A172 (cell line): ENCODE measurements around the gene CABYR. TPM values are rescaled to one million over a fixed set of nuclear protein-coding genes. Genes with fewer than 3 reads are reported as not detected.

Source experiments
- DNase-seq: peaks from one replicate; pipeline ENCODE4 v3.0.0-alpha.2; 2015; ENCODE audit warnings: low spot score
- total RNA-seq: library from RNA; depleted of rRNA; stranded (reverse); fragments of >200 nt; shearing (Covaris generic); gene quantifications from 2 replicates; pipeline ENCODE4 v1.2.3, GENCODE V29; 2014; rRNA removed

Gene CABYR, protein sequence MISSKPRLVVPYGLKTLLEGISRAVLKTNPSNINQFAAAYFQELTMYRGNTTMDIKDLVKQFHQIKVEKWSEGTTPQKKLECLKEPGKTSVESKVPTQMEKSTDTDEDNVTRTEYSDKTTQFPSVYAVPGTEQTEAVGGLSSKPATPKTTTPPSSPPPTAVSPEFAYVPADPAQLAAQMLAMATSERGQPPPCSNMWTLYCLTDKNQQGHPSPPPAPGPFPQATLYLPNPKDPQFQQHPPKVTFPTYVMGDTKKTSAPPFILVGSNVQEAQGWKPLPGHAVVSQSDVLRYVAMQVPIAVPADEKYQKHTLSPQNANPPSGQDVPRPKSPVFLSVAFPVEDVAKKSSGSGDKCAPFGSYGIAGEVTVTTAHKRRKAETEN
- 16.3 and 24.6 TPM in 2 replicates for total RNA-seq

DNA sequence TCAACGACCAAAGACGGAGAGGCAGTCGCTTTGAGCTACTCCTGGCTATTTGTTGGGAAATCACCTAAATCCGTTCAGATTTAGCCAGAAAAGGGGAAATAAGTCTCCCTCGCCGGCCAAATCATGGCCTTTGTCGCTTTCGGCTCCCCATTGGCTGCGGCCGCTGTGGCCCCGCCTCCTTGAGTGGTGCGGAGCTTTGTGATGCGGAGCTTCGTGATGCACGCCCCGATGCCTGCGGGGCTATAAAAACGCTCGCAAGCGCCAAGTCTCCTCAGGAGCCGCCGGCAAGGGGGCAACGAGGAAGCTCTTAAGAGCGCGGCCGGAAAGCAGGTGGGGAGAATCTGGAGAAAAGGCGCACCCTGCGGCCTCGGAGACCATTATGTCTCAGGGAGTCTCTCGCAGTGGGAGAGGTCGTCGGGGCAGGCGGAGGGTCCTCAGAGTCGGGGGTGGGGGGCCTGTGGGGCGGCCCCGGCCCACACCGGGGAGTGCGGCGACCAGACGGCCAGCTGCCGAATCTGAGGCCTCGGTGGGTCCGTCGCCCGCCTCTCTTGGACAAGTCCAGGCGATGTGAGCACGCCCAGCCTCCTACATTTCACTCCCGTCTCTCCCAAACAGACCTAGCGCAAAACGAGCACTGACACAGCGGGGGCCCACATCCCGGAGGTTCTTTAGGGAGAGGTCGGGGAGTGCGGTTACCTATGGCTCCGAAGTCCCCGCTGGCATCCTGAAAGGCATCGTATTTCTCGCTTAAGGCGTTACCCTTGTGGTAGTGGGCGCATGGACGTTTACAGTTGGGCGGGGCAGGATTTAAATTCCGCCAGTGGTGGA, at the start of gene CABYR:
TSS of gene CABYR (plus strand) at position 274 of the 828 bp plus-strand sequence. CDS start 4,053 bp downstream, outside the sequence.
- DNase-seq, result peak; percentile 86

DNA sequence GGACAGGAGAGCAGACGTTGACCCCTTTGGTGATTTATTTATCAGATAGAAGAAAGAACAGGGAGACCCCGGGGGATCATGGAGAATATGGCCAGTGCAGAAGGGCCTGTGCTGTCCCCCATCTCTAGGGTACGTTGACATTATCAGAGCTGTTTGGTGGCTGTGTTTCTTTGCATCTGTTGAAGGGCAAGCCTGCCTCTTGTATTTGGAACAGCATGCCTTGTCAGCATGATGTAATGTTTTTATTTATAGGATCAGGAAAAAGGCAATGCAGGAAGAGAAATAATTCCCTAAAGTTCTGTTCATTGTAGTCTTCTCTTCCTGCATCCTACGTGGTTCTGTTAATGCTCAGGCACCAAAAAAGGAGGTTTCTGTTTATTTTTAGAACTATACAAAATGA, 49.8 kb upstream of the CABYR start:
- no peak for DNase-seq

DNA sequence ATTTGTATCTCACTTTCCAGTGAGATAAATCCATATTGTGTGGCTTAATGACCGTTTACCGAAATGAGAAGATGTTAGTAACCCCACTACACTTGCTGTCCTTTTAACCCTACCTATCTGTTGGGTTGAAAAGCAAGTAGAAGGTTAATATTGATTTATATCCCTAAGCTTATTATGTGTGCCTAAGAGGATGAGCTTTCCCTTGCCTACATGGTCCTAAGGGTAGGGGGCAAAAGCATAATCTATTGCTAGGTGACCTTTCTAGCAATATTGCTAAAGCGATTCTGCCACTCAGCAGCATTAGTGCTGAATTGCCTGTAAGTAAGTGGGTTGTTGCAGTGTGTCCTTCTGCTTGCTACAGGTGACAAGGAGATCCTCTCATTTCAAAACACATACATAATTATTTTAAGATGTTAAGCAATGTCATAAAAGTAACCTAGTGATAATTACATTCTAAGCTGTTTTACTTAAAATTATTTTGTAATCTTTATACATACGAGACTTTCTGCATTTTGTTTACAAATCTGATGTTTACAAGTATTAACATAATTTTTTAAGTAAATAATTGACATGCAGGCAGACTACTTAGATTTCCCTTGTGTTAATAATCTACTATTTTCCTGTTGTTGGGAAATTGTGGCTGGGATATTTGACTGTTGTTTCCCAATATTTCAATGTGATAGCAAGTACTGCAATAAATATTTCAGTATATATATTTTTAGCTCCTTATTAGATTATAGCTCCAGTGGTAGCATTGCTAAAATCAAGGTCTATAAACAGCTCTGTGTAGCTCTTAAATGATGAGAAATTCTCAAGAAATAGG, 49.1 kb upstream of the CABYR start:
- DNase-seq, result no peak

DNA sequence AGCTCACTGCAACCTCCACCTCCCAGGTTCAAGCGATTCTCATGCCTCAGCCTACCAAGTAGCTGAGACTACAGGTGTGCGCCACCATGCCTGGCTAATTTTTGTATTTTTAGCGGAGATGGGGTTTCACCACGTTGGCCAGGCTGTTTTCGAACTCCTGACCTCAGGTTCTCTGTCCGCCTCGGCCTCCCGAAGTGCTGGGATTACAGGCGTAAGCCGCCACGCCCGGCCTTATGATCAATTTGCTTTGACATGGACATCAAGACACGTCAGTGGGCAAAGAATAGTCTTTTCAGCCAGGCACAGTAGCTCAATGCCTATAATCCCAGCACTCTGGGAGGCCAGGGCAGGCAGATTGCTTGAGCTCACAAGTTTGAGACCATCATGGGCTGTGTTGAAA, 48.0 kb upstream of the CABYR start:
- no peak for DNase-seq

DNA sequence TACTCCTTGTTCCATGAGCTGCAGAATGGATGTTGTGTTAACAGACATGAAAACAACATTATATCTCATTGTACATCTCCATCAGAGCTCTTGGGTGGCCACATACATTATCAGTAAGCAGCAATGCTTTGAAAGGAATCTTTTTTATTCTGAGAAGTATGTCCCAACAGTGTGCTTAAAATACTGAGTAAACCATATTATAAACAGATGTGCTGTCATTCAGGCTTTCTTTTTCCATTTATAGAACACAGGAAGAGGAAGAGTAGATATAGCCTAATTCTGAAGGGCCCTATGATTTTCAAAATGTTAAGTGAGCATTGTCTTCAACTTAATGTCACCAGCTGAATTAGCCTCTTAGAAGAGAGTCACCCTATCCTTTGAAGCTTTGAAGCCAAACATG, 44.3 kb upstream of the CABYR start:
- no peak for DNase-seq

DNA sequence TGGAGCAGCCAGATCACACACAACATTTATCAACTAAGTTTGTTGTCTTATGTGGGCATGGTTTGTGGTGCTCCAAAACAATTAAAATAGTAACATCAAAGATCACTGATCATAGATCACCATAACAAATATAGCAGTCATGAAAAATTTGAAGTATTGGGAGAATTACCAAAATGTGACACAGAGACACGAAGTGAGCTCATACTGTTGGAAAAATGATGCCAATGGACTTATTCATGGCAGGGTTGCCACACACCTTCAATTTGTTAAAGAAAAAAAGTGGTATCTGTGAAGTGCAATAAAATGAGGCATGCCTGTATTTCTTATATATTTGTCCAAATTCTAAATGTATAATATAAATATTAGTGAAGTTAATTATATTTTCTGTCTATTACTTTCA, 42.9 kb upstream of the CABYR start:
- no peak for DNase-seq

DNA sequence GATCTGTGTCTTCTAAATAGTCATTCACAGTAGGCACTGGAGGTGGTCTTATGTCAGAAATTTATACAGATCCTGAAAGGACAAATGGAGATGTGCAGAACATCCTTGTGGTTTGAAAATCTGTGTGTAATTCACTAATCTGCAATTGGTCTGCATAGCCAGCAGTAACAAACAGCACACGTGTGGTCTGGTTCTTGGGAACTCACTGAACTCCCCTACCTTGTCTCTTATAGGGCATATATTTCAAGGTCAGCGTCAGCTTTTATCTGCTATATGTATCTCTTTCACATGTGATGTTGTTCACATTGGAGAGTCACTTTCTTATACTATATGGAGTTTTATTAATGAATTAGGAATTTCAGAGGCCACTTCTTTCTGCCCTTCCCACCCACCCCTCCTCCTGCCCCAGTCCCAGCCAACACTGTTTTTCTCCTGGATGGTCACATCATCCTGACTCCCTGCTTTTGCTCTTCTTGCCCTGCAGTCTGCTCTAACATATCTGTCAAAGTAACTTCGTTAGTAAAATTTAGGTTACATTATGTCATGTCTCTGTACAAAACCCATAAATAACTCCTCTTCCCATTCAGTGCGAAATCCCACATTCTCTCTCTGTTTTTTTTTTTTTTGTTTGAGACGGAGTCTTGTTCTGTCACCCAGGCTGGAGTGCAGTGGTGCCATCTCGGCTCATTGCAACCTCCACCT, 35.4 kb upstream of the CABYR start:
- no peak for DNase-seq

DNA sequence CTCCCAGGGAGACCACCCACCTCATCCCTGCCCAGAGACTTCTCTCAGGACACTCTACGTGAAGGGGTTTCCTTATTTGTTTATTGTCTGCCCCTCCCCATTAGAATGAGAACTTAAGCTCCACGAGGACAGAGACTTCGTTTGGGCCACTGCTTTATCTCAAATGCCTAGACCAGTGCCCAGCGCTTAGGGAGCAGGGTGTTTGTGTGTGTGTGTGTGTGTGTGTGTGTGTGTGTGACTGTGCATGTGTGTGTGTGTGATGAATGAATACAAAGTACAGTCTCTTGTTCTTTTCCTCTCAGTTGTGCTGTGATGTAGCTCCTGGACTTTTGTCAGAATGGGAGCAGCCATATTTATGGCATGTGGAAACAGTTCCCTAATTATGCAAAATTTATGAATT, 34.4 kb upstream of the CABYR start:
- DNase-seq, result no peak

DNA sequence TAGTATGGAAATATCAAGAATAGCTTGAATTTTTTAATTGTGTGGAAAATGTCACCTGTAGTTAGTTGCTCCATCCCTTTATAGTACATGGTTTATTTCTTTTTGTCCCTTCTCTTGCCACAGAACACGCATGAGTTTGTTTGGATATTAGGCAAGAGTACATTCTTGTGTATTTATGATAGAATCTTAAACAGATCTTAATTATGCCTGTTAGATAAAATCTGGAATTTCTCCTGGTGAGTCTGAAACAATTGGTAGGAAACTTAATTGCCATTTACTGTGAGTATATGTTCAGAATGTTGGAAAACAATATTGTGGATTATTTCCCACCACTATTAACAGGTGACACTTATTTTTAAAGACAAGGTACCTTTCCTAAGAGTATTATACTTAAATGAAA, 30.2 kb upstream of the CABYR start:
- no peak for DNase-seq

DNA sequence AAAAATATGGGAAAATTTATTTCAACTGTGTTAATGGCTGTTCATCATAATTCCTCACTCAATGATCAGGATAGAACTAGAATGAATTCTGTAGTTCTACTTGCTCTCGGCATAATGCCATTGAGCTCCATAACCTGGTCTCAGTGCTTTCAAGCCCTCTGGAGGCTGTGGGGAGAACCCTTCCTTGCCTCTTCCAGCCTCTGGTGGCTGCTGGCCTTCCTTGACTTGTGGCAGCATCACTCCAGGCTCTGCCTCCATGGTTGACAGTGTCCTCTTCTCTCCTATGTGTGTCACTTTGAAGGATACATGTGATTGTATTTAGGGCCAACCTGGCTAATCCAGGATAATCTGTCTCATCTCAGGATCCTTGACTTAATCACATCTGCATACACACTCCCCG, 26.9 kb upstream of the CABYR start:
- DNase-seq, result no peak

DNA sequence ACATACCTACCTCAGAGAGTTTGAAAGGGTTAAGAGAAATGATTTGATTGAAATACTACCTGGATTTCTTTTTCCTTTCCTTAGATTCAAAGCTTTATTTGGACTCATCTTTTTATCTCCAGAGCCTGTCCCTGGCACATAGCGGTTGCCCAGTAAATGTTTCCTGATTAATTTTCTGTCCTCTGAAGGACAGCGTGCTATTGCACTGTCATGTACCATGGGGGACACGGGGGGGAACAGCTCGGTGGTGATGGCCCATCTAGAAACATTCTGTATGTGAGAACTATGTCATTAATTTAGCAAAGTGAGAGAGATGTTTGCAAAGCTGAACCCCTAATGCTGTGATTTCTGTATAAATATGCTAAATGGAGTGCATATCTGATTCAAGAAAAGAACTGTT, 26.4 kb upstream of the CABYR start:
- DNase-seq, result no peak

DNA sequence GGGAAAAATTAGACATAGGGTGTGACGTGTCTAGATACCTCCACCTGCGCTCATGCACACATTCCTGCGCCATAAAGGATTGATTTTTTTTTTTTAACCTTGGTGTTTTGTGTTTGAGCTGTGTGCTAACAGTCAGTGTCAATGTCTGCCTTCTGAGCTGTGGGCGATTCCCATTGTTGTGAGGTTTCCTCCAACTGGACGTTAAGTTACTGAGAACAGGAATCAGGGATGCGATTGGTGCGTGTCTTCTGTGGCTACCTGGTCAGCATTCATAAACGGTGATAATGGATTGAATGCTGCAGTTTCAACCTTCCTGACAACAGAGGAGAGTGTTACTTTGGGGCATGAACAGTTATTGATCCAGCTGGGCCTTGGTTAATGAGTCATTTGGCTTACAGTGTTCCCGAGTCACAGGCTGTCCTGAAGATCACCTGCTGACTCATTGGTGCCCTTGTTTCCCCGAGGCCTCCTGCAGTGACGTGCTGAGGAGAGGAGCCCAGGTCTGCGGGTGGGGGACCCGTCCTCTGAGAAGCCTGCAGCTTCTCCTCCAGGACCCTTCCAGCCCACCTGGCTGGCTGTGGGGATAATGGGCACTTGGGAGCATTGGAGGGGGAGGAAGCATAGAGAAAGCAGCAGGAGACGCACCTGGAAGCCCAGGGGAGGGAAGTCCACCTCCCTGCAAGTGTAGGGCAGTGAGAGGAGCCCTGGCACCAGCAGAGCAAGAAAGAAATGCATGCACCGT, 25.8 kb upstream of the CABYR start:
- DNase-seq, result peak; percentile 48

DNA sequence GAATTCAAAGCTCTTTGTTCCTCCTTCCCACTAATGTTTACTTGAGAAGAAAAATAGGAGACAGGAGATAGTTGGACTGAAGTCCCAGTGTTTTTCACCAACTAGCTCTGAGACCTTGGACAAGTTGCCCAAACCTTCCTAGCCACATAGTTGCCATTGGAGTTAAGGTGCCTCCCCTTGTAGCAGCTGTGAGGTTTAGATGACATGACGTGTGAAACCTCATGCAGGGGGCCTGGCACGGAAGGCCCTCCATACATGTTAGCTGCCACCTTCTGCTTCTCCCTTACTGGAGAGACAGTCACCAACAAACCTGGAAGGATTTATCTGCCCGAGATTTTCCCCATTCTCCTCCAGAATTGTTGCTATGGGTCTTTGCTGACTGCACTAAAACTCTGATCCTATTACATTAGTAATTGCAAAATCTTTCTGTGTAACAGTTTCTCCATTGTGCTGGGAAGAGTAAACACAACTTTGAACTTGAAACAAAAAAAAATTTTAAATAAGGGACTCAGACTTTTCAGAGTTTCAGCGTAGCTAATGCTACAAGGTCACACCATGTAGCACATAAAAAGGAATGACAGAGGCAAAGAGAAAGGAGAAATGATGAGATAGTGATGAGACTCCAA, 23.8 kb upstream of the CABYR start:
- DNase-seq, result no peak

DNA sequence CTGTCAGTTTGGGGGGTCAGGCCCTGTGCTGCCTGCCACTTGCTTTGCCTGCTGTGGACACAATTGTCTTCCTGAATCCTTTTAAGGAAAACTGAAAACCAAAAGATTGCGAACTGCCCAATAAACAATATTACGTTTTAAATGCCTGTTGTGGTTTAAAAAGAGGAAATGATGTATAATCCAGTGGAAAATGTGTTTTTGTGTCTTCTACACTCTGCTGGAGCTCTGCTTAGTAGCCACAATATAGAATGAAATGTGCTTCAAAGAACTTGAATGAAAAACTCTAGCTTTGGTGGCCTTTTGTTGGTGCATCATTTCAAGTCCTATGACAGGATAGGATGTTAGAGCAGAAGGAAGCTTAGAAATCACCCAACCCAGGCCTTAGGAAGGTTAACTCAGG, 23.2 kb upstream of the CABYR start:
- no peak for DNase-seq

DNA sequence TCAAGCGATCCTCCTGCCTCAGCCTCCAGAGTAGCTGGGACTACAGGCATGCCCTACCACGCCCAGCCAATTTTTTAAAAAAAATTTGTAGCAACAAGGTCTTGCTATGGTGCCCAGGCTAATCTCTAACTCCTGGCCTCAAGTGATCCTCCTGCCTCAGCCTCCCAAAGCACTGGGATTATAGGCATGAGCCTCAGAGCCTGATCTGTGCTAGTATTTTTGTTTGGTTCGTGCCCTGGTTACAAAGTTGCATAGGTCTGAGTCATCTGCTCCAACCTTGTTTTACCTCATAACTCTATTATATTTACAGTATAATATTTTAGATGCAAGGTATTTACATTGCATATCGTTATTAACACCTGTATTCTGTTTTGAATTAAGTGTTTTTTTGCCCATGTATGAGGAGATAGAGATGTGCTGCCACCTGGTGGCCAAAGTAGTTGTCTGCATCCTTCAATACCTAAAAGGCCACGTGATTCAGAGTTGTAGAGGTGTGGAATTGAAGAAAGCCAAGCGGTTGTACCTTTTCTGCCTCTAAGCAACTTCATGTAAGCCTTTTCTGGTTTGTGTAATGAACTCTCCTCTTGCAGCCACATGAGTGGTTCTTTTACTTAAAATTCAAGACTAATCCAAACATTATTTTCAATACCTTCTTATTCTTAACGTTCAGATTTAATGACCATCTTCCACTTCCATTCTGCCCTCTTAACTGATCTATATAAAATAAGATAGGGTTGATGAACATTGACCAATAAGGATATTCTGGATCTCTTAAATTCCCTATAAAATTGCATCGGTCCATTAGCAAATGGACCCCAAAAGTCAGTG, 19.9 kb upstream of the CABYR start:
- DNase-seq, result peak; percentile 72

DNA sequence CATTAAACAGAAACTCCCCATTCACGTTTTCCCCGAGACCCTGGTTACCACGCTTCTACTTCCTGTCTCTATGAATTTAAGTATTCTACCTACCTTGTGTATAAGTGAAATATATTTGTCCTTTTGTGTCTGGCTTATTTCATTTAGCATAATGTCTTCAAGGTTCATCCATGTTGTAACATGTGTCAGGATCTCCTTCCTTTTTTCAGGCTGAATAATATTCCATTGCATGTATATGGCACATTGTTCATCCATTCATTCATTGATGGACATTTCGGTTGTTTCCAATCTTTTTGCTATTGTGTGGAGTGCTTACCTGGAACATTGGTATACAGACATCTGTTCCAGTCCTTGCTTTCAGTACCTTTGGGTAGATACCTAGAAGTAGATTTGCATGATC, 18.2 kb upstream of the CABYR start:
- DNase-seq, result no peak

DNA sequence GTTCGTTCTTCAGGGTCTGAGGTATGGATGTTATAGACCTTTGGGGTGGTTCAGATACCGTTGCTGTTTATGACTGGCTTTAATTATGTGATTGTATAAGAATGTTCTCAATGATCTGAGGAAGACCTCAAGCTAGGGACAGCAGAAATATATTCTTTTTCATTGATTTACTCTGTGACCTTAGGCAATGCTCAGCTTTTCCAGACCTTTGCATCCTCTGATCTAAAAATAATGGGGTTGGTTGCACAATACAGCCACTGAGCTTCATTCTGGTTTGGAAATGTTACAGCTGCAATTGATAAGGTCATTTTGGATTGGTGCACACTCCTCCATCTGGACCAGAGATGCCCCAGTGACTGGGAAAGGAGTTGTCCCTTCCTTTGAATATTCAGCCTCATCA, 17.2 kb upstream of the CABYR start:
- DNase-seq, result no peak

DNA sequence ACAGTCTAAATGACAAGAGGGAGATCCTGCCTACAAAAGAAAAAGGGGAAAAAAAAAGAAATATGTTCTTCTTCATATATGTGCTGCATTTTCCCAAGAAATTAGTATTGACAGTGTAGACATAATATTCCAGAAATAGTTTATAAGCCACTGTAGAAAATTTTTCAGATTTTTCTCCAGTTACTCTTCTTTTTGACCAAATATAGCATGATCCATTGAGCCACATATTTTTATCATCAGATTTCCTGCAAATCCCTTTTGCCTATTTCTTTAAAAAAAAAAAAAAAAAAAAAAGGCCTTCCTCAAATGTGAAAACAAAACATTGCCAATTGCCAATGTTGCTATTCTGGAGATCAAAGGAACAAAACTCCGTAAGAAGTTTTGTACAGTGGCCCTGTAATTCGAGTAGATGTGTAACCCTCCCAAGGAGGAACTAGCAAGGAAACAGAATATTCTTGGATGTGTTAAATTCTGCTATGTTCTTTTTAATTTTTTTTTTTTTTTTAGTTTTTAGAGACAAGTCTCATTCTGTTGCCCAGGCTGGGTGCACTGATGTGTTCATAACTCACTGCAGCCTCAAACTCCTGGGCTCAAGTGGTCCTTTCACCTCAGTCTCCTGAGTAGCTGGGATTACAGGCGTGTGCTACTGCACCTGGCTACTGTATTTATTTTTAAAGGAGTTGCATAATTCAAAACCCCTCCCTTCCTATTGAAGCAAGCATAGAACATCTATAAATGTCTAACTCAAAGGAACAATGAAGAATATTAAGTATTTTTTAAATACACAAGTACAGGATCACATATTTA, 12.5 kb upstream of the CABYR start:
- no peak for DNase-seq

DNA sequence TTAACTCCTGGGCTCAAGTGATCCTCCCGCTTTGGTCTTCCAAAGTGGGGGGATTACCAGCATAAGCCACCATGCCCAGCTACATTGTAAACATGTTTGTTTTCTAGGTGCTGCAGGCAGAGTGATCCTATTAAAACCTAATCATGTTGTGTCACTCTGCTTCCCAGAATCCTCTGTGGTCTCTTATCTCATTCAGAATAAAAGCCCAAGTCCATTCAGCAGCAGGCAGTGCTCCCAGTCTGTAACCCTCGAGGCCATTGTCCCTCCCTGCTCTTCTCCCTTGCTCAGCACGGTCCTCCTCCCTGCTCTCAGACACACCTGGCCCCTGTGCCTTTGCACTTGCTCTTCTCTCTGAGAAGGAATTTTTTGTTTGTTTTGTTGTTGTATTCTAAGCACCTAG, 11.1 kb upstream of the CABYR start:
- no peak for DNase-seq
